Thoracic aorta (tissue), 2 donors: ENCODE measurements around the gene HDAC9. TPM values are rescaled to one million over a fixed set of nuclear protein-coding genes. Genes with fewer than 3 reads are reported as not detected.

Source experiments
- ATAC-seq: fragments of 150-250 bp; one replicate; pipeline ENCODE4 v1.8.0; 2017; ENCODE audit warnings: low read depth; ENCODE audit not compliant: insufficient number of reproducible peaks, low FRiP score
- DNase-seq: peaks from one replicate; pipeline ENCODE4 v3.0.0-alpha.2; 2020; ENCODE audit warnings: low spot score
- H3K27ac ChIP-seq, 2 donors: fragments of 200-600 bp; sonication (generic); 1 replicate in 1 of 2; 2 replicates in 1 of 2; pipeline ENCODE4 v1.5.1; 2016; ENCODE audit warnings: mild to moderate bottlenecking in 2 of 2, moderate library complexity in 2 of 2
- H3K27me3 ChIP-seq: fragments of 200-600 bp; sonication (generic); replicated peaks from 2 replicates; pipeline ENCODE4 v1.6.0; 2016; ENCODE audit warnings: mild to moderate bottlenecking; ENCODE audit not compliant: insufficient read depth
- H3K36me3 ChIP-seq: fragments of 200-600 bp; sonication (generic); one replicate; pipeline ENCODE4 v1.5.1; 2016
- H3K4me1 ChIP-seq, 2 donors: fragments of 200-600 bp; sonication (generic); 1 replicate in 1 of 2; 2 replicates in 1 of 2; pipeline versions ENCODE4 v1.5.1 to v1.6.0; 2016; ENCODE audit warnings: low read depth in 2 of 2, mild to moderate bottlenecking in 1 of 2; ENCODE audit not compliant: control insufficient read depth in 1 of 2
- H3K4me3 ChIP-seq: fragments of 200-600 bp; sonication (generic); 2 replicates; pipeline ENCODE4 v1.5.1; 2016; ENCODE audit warnings: mild to moderate bottlenecking
- H3K9me3 ChIP-seq: fragments of 200-600 bp; sonication (generic); 2 replicates; pipeline ENCODE4 v1.5.1; 2016
- CTCF ChIP-seq: fragments of 200-600 bp; sonication (generic); IDR thresholded peaks from one replicate; pipeline ENCODE4 v1.5.1; 2019; ENCODE audit warnings: antibody characterized with exemption
- total RNA-seq, 2 donors: library from RNA; depleted of rRNA; stranded (reverse); fragments of >200 nt; gene quantifications; one replicate each; pipeline versions ENCODE4 v1.1.0 to v1.2.3, GENCODE V29; 2016

The HDAC9 gene
- total RNA-seq, 2 donors from 2014 or later: 64.1 to 81.6 TPM

GRCh38 chr7:18861514-18862118, 366.1 kb downstream of the HDAC9 start:
- ATAC-seq: no peak
- H3K9me3 ChIP-seq: no peaks in the 10 kb centered on the region
- no peak for TF ChIP-seq CTCF
- H3K27ac ChIP-seq: no peak overlapping the region
- H3K4me1 ChIP-seq: peaks cover 12 to 25% of the 10 kb centered on the region in 2 donors
- H3K27me3 ChIP-seq: no peaks in the 10 kb centered on the region
- H3K4me3 ChIP-seq: no peak overlapping the region
- no peaks in the 10 kb centered on the region for H3K36me3 ChIP-seq
- DNase-seq: no peak

- no peak for ATAC-seq
- H3K4me3 ChIP-seq: no peak overlapping the region
- H3K27me3 ChIP-seq: no peaks in the 10 kb centered on the region
- H3K27ac ChIP-seq: no peak overlapping the region
- peaks cover 8 to 14% of the 10 kb centered on the region in 2 donors for H3K4me1 ChIP-seq
- TF ChIP-seq CTCF: no peak
- H3K36me3 ChIP-seq: no peaks in the 10 kb centered on the region
- DNase-seq: no peak
- H3K9me3 ChIP-seq: no peaks in the 10 kb centered on the region
Measured at GRCh38 chr7:18864967-18865366, 369.4 kb downstream of the HDAC9 start.

GRCh38 chr7:18866359-18867036, 370.9 kb downstream of the HDAC9 start:
- peak; percentile 67 for DNase-seq
- TF ChIP-seq CTCF: no peak
- peak; percentile 95 for ATAC-seq
- H3K27me3 ChIP-seq: no peaks in the 10 kb centered on the region
- H3K9me3 ChIP-seq: no peaks in the 10 kb centered on the region
- H3K36me3 ChIP-seq: no peaks in the 10 kb centered on the region
- peak overlapping the region in 1 of 2 donors; percentile 17 for H3K27ac ChIP-seq
- no peak overlapping the region for H3K4me3 ChIP-seq
- H3K4me1 ChIP-seq: peaks cover 3 to 7% of the 10 kb centered on the region in 2 donors

- TF ChIP-seq CTCF: no peak
- Histone ChIP-seq H3K27ac (no peak overlapping the region), H3K27me3 (no peaks in the 10 kb centered on the region), H3K9me3 (no peaks in the 10 kb centered on the region), H3K4me1 (no peaks in the 10 kb centered on the region), H3K4me3 (no peak overlapping the region), H3K36me3 (no peaks in the 10 kb centered on the region)
- no peak for DNase-seq
- no peak for ATAC-seq
Measured at GRCh38 chr7:18872344-18872743, 376.8 kb downstream of the HDAC9 start.

GRCh38 chr7:18873734-18874336, 378.3 kb downstream of the HDAC9 start:
- H3K27me3 ChIP-seq: no peaks in the 10 kb centered on the region
- DNase-seq (no peak), ATAC-seq (no peak)
- H3K27ac ChIP-seq: no peak overlapping the region
- H3K9me3 ChIP-seq: no peaks in the 10 kb centered on the region
- H3K4me1 ChIP-seq: no peaks in the 10 kb centered on the region
- H3K36me3 ChIP-seq: no peaks in the 10 kb centered on the region
- no peak overlapping the region for H3K4me3 ChIP-seq
- no peak for TF ChIP-seq CTCF
